HG03097 (cell line): ENCODE data around the gene MAT2B.

Experiments used
- ATAC-seq: cut with Tn5 transposase; IDR thresholded peaks from one replicate; pipeline ENCODE4 v1.9.1; 2021; ENCODE audit not compliant: unreplicated experiment, low FRiP score

Gene MAT2B

DNA sequence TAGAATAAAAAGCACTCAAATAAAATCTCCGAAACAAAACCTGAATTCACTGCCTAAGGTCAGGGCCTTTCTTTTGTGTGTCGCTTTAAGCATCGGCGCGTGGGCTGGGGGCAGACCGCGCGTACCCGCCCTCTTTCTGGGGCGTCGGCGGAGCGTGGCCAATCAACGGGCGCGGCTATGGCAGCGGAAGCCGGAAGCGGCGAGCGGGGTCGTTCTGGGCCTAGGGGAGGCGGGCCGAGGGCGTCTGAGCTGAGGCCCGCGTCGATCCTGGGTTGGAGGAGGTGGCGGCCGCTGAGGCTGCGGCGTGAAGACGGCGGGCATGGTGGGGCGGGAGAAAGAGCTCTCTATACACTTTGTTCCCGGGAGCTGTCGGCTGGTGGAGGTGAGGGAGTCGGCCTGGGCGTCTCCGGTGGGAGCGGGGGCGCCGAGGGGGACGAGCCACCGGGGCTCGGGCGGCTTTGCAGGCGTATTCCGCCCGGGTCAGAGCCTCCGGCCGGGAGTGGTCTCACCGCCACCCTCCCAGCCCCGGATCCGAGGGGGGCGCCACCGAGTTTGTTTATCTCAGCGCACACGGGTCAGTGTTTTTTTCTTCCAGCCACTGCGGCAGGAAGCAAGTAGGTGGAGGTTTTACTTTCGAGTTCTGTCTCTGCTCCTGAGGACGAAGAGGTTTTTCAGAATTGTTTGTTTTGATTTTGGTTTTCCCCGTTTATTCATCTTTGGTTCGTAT, at the start of gene MAT2B:
Gene MAT2B, plus strand, starts transcription at position 252 of the 727 bp plus-strand sequence. Its CDS starts 68 bp downstream, at position 320.
- ATAC-seq = peak; percentile 94

DNA sequence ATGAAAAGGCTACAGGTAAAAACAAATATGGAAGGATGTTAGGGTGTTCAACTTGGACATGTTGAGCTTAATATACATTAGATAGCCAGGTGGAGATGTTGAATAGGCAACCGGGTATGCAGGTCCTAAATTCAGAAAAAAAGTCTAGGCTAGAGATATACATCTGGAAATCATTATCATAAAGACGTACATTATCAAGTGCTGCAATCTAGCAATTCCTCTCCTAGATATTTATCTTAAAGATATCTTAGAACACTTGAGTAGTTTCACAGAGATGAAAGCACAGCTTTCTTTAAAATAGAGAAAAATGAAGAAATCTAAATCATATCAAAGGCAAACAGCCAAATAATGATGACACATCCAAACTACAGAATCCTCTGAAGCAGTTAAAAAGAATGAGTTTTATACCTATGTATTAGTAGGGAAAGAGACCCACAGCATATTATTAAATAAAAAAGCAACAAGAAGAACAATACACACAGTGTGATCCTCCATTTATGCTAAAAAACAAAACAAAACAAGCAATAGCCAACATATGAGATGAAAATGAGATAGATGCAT, 49.3 kb upstream of the MAT2B start:
- no peak for ATAC-seq

DNA sequence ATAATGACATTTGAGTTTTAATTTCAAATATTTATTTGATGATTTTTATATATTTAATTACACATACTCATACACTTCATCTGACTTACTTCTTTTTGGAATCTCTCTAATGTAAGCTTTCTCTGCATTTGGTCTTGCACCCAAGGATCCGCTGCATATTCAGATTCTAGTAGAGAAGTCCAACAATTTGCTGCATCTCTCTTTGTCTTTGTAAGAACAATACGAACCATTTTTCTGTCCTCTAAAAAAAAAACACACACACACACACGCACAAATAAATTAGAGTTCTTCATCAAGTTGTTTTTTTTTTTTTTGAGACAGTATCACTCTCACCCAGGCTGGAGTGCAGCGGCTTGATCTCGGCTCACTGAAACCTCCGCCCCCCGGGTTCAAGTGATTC, 48.6 kb upstream of the MAT2B start:
- no peak for ATAC-seq

DNA sequence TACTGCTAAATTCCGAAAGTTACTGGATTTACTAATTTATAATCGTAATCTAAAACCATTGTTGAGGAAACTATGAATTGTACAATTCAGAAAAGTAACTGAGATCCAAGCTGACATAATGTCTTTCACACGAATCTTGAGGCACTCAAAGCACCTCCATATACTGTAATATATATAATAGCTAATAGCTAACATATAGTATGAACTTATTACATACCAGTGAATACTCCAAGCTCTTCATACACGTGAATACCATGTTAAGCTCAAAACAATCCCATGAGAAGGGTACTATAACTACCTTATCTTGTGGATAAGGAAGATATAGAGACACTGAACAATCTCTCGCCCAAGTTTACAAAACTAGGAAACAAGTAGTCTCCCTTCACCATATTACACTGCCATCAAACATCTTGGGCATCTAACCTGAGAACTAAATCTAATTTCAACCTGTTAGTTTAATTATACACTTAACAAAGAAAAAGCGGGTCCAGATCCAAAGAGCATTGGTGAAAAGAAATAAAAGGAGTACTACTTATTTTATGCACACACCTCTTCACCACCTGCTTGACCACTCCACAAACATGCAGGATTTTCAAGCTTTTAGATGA, 46.5 kb upstream of the MAT2B start:
- no peak for ATAC-seq

DNA sequence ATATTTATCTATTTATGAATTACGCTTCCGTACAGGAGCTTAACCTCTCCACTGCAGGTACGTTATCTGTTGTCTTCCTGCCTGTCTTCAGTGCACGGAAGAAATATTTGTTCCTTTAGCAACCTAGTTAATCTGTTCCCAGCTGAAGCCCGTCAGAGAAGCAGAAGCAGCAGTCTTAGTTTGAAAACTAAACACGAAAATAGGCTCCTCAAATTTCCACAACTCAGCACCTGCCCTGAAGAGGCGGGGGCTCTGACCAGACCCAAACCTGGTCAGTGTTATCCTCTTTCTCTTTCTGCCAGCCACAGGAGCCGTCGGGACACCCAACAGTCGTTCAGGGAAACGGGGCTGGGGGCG, 46.0 kb upstream of the MAT2B start:
- ATAC-seq = peak; percentile 25

DNA sequence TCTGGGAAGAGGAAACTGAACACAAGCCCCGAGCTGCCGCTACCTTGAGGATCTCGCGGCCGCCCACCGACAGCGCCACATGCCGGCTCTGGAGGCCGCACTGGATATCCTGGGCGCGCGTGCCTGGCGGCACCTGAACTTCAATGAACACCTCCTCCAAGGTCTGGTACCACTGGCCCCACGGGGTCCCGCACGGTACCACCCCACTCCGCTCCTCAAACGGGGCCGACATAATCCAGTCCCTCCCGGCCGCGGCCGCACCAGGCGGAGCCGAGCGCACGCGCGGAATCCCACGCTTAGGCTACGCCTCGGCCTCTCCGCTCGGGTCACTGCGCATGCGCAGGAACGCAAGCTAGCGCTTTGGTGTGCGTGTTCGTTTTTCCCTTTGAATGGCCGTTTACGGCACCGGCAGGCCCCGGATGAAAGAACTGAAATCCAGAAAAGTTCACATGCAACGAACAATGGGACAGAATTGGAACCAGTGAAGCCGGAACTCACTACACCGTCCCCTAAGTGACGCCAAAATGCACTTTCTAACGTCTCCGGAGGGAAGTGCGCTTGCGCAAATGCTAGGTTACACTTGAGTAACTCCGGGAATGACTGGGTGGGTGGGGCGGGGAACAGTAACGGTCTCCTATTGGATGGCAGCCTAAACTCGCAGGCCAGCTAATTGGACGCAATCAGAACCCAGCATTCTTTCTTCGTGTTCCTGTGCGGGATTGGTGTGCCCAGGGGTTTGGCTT, 45.4 kb upstream of the MAT2B start, which contains the start of gene NUDCD2:
Gene NUDCD2, minus strand, starts transcription at position 284 of the 743 bp plus-strand sequence. Its CDS starts 52 bp downstream, at position 232.
- ATAC-seq = peak; percentile 82

DNA sequence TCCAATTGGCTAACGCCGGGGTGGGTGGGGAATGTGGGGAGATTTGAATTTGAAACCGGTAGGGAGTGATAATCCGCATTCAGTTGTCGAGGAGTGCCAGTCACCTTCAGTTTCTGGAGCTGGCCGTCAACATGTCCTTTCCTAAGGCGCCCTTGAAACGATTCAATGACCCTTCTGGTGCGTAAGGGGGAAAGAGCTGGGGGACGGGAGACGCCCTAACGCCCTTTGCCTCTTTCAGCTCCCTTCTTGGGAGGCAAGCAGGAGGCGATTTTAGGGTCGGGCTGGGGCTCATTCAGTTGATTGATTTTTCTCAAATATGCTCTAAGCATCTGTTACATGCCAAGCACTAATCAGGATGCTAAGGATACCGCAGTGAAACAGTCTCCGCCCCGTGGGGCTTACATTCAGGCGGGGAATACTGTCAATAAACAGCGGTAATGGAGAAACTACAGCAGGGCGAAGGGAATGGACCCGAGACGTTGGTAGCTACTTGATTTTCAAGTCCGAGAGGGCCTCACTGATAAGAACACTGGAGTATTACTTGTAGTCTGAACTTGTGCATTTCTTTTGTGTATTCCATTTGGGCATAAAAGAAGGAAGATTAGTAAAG, 44.8 kb upstream of the MAT2B start, which contains the start of gene HMMR:
Gene HMMR, plus strand, starts transcription at position 71 of the 610 bp plus-strand sequence. Its CDS starts 61 bp downstream, at position 132.
- ATAC-seq = no peak

DNA sequence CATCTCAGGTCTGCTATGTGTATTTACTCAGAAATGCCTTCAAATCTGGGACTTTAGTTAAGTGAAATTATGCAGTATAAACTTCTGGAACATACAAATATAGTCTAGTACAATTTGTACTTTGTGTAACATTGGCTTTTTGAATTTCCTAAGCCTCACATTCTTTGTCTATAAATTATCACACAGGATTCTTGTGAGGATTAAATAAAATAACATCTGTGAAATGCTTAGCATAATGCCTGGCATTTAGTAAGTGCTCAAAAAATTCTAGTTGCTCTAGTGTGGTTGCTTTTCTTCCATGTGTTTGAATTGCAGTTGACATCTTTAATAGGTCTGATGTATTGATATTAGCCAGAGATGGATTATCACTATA, 42.4 kb upstream of the MAT2B start:
- no peak for ATAC-seq

DNA sequence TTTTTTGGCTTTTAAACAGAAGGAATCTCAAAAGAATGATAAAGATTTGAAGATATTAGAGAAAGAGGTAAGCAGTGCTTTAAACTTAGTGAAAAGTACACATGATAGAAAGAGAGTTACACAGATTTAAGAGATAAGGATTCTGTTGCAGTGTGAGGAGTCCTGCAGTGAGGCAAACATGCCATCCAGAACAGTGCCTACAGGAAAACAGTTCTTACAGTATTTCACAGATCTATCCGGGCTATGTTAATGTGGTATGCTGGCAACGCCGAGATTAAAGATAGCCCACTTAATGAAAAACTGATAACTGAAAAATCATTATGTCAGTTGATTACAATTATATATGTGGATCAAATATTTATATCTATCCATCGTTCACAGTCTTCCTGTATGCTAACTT, 37.7 kb upstream of the MAT2B start:
- no peak for ATAC-seq

DNA sequence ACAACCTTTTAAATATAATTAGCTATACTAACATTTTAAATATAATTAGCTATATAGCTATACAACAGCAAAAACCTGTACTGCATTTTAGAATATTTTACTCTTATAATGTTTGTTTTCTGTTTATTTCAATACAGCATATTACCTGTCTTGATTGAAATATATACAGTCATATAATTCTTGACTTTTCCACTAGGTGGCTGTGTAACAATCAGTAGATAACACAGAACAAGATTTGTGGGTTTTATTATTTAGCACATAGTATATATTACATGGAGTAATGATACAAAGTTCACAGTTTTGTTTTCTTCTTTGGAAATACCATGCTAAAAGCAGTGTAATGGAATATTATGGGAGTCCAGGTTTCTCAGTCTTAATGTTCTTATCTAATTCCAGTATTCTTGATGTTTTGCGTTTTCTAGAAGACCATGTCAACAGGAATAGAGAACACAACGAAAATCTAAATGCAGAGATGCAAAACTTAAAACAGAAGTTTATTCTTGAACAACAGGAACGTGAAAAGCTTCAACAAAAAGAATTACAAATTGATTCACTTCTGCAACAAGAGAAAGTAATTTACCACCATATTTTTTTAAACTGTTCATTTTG, 31.7 kb upstream of the MAT2B start:
- ATAC-seq = peak; percentile 71

DNA sequence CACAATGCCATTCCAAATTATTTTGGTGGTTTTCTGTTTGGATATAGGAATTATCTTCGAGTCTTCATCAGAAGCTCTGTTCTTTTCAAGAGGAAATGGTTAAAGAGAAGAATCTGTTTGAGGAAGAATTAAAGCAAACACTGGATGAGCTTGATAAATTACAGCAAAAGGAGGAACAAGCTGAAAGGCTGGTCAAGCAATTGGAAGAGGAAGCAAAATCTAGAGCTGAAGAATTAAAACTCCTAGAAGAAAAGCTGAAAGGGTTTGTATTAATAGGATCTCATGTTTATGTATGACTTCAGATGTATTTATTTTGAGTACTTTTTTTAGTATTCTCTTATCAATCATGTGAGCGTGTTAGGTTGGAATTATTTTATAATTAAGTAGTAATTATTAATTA, 30.0 kb upstream of the MAT2B start:
- ATAC-seq = no peak

DNA sequence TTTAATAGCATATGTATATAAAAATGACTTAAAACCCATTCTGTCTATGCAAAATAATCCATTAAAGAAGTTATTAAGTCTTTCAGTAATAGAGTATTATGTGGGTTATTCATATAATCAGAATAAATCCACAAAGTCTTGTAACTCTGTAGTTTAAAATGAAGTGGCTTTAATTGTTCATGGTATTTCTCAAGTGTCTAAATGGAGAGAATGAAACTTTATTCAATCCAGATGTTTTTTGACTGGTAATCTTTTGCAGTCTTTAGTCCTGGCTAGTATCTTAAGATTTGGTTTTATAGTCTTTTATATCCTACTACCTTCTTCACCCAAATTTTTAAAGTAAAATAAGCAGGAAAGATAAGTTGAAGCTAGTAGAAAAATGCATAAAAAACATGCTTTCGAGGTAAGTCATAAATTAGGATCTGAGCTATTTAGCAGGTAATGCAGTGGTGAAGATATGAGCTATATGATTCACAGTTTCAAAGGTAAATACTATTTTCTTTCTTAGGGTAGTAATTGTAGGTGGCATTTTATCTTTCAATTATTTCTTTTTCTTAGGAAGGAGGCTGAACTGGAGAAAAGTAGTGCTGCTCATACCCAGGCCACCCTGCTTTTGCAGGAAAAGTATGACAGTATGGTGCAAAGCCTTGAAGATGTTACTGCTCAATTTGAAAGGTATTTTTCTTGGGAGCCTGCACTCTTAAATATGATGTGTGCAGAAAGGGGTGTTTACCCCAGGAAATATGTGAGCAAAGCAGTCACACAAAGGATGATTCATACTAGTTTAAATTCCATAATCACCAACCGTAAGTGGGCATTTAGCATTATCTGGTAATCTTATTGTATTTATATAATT, 27.1 kb upstream of the MAT2B start:
- no peak for ATAC-seq

DNA sequence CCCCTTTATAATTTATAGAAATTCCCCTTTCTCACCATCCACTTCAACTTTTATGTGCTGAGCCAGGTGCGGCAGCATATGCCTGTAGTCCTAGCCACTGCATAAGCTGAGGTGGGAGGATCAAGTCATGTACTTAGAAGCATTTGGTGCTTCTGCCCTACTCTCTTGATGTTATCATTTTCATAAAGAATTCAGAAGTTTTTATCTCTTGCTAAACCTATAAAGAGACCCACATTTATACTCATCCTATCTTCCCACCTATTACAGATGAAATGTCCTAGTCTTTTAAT, 26.5 kb upstream of the MAT2B start:
- ATAC-seq = no peak

DNA sequence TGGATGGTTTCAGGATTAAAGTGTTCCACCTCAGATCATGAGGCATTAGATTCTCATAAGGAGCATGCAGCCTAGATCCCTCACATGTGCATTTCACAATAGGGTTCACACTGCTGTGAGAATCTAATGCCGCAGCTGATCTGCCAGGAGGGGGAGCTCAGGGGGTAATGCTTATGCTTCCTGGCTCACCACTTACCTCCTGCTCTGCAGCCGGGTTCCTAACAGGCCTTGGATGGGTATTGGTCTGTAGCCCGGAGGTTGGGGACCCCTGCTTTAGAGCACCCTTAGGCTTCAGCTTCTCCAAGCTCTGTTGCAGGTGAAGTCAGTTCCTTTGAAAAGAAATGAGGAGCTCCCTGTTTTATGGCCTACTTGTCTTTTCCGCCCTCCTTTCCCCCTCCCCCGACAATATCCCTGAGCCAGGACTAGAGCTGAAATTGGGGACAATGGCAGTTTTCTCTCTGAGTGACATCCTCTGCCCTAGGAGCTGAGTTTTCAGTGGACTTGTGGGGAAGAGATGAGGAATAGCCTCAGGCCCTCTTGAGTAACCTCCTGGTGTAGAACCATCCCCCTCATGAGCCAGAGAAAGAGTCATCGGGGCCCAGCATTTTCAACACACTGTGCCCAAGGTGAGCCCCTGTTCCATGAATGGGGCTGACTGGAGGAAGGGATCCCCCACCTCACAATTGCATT, 16.2 kb upstream of the MAT2B start:
- no peak for ATAC-seq

DNA sequence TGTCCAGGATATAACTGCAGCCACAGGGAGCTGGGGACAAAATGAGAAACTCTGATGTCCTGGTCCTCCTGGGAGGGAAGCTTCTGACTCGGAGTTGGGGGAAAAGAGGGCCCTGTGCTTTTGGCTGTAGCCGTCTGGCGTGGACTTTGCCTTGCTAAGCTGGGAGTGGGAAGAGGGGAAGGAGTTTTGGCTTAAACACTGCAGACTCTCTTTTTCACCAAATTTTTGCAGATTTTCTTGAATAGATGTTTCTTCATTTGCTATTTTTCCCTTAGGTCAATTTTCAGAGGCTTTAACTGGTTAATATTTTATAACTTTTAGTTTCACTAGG, 15.7 kb upstream of the MAT2B start:
- ATAC-seq = no peak

DNA sequence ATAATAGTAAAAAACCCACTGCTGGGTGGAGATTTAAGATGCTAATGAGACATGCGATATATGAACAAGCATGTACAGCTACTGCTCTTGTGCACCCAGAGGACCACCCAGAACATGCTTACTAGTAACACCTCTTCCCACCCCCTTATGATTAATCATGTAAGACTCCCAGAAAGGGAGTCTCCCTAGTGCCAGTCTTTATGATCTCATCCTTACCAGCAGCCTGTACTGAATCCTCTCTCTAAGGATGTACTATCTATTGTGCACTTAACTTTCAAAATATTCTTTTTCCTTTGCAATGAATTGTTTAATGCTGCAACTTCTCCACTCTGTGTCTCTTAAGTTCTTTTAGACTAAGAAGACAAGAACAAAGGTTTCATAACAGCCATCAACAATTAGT, 9.1 kb upstream of the MAT2B start:
- ATAC-seq = no peak

DNA sequence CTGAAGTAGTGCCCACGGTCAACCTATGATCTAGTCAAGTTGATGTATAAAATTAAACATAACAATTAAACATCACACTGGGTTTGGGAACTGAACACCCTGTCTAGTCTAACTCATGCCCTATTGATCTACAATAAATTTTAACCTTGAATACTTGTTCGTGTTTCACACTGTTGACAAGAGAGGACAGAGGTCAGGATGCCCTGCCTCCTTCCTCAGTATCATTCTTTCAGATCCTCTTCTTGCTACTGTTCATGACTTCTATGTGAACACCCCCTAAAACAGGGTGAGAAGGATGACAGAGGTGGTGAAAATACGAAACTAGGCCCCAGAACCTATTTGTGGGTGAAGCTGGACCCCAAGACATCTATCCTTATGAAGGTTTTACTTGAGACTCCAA, 8.1 kb upstream of the MAT2B start:
- no peak for ATAC-seq

DNA sequence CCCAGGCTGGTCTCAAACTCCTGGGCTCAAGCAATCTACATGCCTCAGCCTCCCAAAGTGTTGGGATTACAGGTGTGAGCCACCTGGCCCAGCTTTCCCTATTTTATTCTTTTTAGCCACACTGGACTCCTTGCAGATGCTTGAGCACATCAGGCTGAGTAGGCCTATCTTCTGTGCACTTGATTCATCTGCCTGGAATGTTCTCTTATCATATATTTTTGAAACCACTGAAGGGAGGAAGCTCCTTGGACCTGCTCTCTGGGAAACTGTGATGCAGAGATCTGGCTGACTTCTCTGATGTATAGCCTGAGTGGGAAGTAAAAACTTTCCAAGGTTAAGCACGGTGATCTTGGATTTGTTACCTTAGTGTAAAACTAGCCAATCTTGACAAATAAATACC, 6.5 kb upstream of the MAT2B start:
- no peak for ATAC-seq

DNA sequence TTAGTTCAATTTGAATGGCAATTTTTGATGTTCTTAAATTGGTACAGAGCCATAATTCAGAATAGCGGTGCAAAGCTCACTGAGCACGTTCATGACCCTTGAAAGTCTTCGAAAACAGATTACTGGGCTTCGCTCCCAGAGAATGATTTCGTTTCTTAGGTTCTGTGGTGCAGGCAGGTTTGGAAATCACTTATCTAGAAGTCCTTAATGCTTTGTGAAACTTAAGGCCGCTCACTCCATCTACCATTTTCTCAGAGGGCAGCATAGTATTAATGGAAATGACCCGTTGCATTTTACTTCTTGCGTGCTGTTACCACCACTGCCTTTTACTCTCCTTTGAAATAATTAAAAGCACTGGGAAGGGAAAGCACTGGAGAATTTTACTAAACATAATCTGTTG, 2.9 kb upstream of the MAT2B start:
- no peak for ATAC-seq
